ENCODE results near the gene ASPG. TPM values are rescaled to one million over a fixed set of nuclear protein-coding genes. Genes with fewer than 3 reads are reported as not detected.
A peak's percentile ranks its signal among the peaks of the same experiment; 100 is the strongest.

The ASPG gene
- polyA plus RNA-seq, 1 donor: 11.7 TPM

GRCh38 chr14:104073764-104074163, 11.7 kb upstream of the ASPG start:
- H3K4me3 ChIP-seq (ENCODE audit: low read length): no peak overlapping the region
- DNase-seq: no peak
- WGBS (ENCODE audit: insufficient coverage, low lambda C conversion rate): no CpG with 5 or more reads among the region's 4 CpGs
- no peaks in the 10 kb centered on the region for H3K27me3 ChIP-seq (ENCODE audit: control insufficient read depth, insufficient read depth, low read length)
- no peaks in the 10 kb centered on the region for H3K4me1 ChIP-seq (ENCODE audit: control insufficient read depth, insufficient read depth, low read length)
- no peaks in the 10 kb centered on the region for H3K36me3 ChIP-seq (ENCODE audit: control insufficient read depth, insufficient read depth, low read length)
- no peaks in the 10 kb centered on the region for H3K9me3 ChIP-seq (ENCODE audit: control insufficient read depth, low read depth, low read length)
- H3K27ac ChIP-seq (ENCODE audit: low read length): no peak overlapping the region

DNA sequence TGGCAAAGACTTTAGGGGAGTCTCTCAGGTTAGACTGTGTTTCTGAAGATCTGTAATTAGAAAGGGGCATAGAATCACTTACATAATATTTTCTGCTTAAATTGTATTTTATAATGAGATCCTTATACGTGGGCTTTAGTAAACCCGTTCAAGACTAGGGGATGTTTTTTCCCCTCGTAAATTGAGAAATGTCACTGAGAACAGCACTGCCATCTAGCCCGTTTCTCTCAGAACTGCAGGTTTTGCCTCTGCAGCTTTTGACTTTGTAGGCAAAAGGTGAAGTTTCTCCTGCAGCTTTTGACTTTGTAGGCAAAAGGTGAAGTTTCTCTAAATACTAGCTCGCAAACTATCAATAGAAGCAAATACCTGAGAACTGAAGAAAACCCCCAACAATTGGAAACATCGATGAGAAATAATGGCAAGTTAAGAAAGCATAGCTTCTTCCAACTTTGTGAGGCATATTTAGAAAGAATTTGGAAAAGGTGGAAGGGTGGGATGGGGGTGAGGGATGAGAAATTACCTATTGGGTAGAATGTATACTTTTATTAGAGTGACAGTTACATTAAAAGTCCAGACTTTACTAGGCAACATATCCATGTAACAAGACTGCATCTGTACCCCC, 9.9 kb upstream of the ASPG start:
- 57% methylated on average over 1 of the region's 6 CpGs for WGBS (ENCODE audit: insufficient coverage, low lambda C conversion rate)
- H3K27ac ChIP-seq (ENCODE audit: low read length): no peak overlapping the region
- no peaks in the 10 kb centered on the region for H3K27me3 ChIP-seq (ENCODE audit: control insufficient read depth, insufficient read depth, low read length)
- H3K36me3 ChIP-seq (ENCODE audit: control insufficient read depth, insufficient read depth, low read length): no peaks in the 10 kb centered on the region
- H3K4me3 ChIP-seq (ENCODE audit: low read length): no peak overlapping the region
- DNase-seq: no peak
- H3K9me3 ChIP-seq (ENCODE audit: control insufficient read depth, low read depth, low read length): no peaks in the 10 kb centered on the region
- no peaks in the 10 kb centered on the region for H3K4me1 ChIP-seq (ENCODE audit: control insufficient read depth, insufficient read depth, low read length)

- Histone ChIP-seq H3K4me3 (ENCODE audit: low read length) (no peak overlapping the region), H3K27me3 (ENCODE audit: control insufficient read depth, insufficient read depth, low read length) (no peaks in the 10 kb centered on the region), H3K9me3 (ENCODE audit: control insufficient read depth, low read depth, low read length) (no peaks in the 10 kb centered on the region), H3K4me1 (ENCODE audit: control insufficient read depth, insufficient read depth, low read length) (peaks cover 5% of the 10 kb centered on the region), H3K27ac (ENCODE audit: low read length) (no peak overlapping the region), H3K36me3 (ENCODE audit: control insufficient read depth, insufficient read depth, low read length) (no peaks in the 10 kb centered on the region)
- no CpG with 5 or more reads among the region's 5 CpGs for WGBS (ENCODE audit: insufficient coverage, low lambda C conversion rate)
- DNase-seq: no peak
Observed at GRCh38 chr14:104076743-104077142, 8.8 kb upstream of the ASPG start.

DNA sequence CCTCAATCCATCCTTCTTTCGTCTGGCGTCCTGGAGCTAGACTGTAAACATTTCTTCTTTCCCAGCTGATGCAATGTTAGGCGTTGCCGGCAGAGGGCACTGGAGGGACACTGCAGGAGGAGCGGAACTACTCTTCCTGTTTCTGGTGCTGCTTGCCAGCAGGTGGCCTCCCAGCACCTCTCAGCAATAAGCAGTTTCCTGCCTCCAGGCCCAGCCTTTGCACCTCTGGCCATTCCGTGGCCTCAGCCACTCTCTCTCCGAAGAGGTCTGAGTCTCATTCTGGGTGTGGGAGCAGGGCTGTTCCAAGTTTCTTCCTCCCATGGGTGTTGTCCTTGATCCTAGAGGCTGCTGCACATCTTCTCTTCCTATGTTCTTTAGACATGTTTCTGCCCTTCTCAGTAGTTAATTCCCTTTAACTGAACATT, 7.5 kb upstream of the ASPG start:
- no peak overlapping the region for H3K27ac ChIP-seq (ENCODE audit: low read length)
- H3K27me3 ChIP-seq (ENCODE audit: control insufficient read depth, insufficient read depth, low read length): no peaks in the 10 kb centered on the region
- H3K4me3 ChIP-seq (ENCODE audit: low read length): no peak overlapping the region
- no peaks in the 10 kb centered on the region for H3K36me3 ChIP-seq (ENCODE audit: control insufficient read depth, insufficient read depth, low read length)
- WGBS (ENCODE audit: insufficient coverage, low lambda C conversion rate): no CpG with 5 or more reads among the region's 7 CpGs
- H3K9me3 ChIP-seq (ENCODE audit: control insufficient read depth, low read depth, low read length): no peaks in the 10 kb centered on the region
- peaks cover 13% of the 10 kb centered on the region for H3K4me1 ChIP-seq (ENCODE audit: control insufficient read depth, insufficient read depth, low read length)
- DNase-seq: peak; percentile 85 to 89

DNA sequence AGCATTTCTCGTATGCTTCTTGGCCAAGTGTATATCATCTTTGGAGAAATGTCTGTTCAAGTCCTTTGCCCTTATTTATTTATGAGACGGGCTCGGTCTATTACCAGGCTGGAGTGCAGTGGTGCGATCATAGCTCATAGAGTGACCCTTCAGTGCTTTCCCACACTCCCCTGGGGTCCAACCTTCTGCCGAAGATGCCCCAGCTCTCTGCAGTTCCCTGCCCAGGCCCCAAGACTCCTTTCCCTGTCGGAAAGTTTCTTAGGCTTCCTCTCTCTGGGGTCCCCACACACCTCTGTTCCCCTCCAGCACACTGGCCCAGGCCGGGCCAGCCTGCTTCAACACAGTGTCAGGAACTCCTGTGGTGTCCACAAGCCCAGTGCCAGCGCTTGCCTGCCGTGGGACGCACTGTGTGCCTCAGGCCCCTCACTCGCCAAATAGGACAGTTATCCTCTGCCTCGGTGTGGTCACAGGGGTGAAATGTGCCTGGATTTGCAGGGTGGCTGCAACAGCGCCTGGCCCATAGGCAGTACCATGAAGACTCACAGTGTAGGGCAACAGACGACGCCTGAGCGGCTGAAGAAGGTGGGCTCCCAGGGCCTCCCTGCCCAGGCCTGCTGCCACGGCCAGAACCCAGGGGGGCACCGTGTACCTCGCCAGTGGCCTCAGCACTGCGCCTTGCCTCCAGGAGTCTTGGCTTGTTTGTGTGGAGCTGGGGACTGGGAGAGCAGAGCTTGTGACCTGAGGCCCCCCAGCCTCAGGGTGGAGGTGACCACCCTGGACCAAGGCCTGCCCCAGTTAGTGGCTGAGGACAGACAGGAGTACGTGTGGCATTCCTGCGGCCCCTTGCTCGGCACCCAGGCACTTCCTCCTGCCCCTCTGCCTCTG, 4.9 kb upstream of the ASPG start:
- 100% methylated on average over 1 of the region's 23 CpGs for WGBS (ENCODE audit: insufficient coverage, low lambda C conversion rate)
- H3K36me3 ChIP-seq (ENCODE audit: control insufficient read depth, insufficient read depth, low read length): no peaks in the 10 kb centered on the region
- peaks cover 4% of the 10 kb centered on the region for H3K9me3 ChIP-seq (ENCODE audit: control insufficient read depth, low read depth, low read length)
- peaks cover 14% of the 10 kb centered on the region for H3K27me3 ChIP-seq (ENCODE audit: control insufficient read depth, insufficient read depth, low read length)
- H3K27ac ChIP-seq (ENCODE audit: low read length): no peak overlapping the region
- peaks cover 23% of the 10 kb centered on the region for H3K4me1 ChIP-seq (ENCODE audit: control insufficient read depth, insufficient read depth, low read length)
- H3K4me3 ChIP-seq (ENCODE audit: low read length): no peak overlapping the region
- no peak for DNase-seq

- Histone ChIP-seq H3K4me1 (ENCODE audit: control insufficient read depth, insufficient read depth, low read length) (peaks cover 23% of the 10 kb centered on the region), H3K27ac (ENCODE audit: low read length) (no peak overlapping the region), H3K9me3 (ENCODE audit: control insufficient read depth, low read depth, low read length) (peaks cover 4% of the 10 kb centered on the region), H3K27me3 (ENCODE audit: control insufficient read depth, insufficient read depth, low read length) (peaks cover 20% of the 10 kb centered on the region), H3K36me3 (ENCODE audit: control insufficient read depth, insufficient read depth, low read length) (no peaks in the 10 kb centered on the region), H3K4me3 (ENCODE audit: low read length) (no peak overlapping the region)
- no CpG with 5 or more reads among the region's 17 CpGs for WGBS (ENCODE audit: insufficient coverage, low lambda C conversion rate)
- peak in 1 of 2 donors; percentile 71 for DNase-seq
Observed at GRCh38 chr14:104081261-104081835, 4.2 kb upstream of the ASPG start.

GRCh38 chr14:104081951-104082464, 3.5 kb upstream of the ASPG start:
- Histone ChIP-seq H3K27me3 (ENCODE audit: control insufficient read depth, insufficient read depth, low read length) (peaks cover 22% of the 10 kb centered on the region), H3K9me3 (ENCODE audit: control insufficient read depth, low read depth, low read length) (peaks cover 4% of the 10 kb centered on the region), H3K4me3 (ENCODE audit: low read length) (no peak overlapping the region), H3K36me3 (ENCODE audit: control insufficient read depth, insufficient read depth, low read length) (no peaks in the 10 kb centered on the region), H3K27ac (ENCODE audit: low read length) (no peak overlapping the region), H3K4me1 (ENCODE audit: control insufficient read depth, insufficient read depth, low read length) (peaks cover 25% of the 10 kb centered on the region)
- no peak for DNase-seq
- WGBS (ENCODE audit: insufficient coverage, low lambda C conversion rate): no CpG with 5 or more reads among the region's 15 CpGs

GRCh38 chr14:104082807-104083206, 2.7 kb upstream of the ASPG start:
- no peaks in the 10 kb centered on the region for H3K36me3 ChIP-seq (ENCODE audit: control insufficient read depth, insufficient read depth, low read length)
- WGBS (ENCODE audit: insufficient coverage, low lambda C conversion rate): no CpG with 5 or more reads among the region's 12 CpGs
- H3K9me3 ChIP-seq (ENCODE audit: control insufficient read depth, low read depth, low read length): peaks cover 4% of the 10 kb centered on the region
- peaks cover 33% of the 10 kb centered on the region for H3K4me1 ChIP-seq (ENCODE audit: control insufficient read depth, insufficient read depth, low read length)
- no peak overlapping the region for H3K4me3 ChIP-seq (ENCODE audit: low read length)
- peaks cover 22% of the 10 kb centered on the region for H3K27me3 ChIP-seq (ENCODE audit: control insufficient read depth, insufficient read depth, low read length)
- DNase-seq: no peak
- no peak overlapping the region for H3K27ac ChIP-seq (ENCODE audit: low read length)

DNA sequence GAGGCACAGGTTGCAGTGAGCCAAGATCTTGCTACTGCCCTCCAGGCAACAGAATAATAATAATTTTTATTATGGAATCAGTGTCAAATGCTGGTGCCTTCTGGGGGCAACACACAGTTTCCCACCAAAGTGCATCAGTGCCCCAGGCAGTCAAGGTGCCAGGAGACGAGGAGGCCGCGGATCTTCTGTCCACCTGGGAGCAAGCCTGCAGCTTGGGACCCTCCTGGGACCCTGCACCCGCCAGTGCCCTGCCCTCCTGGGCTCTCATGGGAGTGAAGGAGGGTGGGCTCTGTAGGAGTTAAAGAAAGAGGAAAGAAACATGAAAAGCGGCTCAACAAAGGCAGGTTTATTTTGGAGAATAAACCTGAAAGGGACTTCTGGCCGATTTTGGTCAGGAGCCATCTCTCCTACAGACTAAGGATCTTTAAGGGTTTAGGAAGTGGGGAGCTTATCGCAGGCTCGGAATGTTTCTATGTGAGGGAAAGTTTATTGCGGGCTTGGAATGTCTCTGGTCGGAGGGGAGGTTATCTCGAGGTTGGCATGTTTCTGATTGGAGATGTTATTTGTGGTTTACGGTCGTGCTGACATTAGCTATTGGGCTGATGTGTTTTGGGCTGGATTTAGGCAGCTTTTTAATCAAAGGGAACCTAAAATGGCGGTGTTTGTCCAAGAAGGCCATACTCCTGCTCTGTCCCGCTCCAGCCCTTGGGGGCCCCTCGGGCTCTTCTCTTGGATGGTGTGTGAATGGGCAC, 1.1 kb upstream of the ASPG start:
- no CpG with 5 or more reads among the region's 16 CpGs for WGBS (ENCODE audit: insufficient coverage, low lambda C conversion rate)
- Histone ChIP-seq H3K4me1 (ENCODE audit: control insufficient read depth, insufficient read depth, low read length) (peaks cover 38% of the 10 kb centered on the region), H3K36me3 (ENCODE audit: control insufficient read depth, insufficient read depth, low read length) (no peaks in the 10 kb centered on the region), H3K27ac (ENCODE audit: low read length) (no peak overlapping the region), H3K27me3 (ENCODE audit: control insufficient read depth, insufficient read depth, low read length) (peaks cover 22% of the 10 kb centered on the region), H3K9me3 (ENCODE audit: control insufficient read depth, low read depth, low read length) (peaks cover 4% of the 10 kb centered on the region), H3K4me3 (ENCODE audit: low read length) (no peak overlapping the region)
- no peak for DNase-seq

DNA sequence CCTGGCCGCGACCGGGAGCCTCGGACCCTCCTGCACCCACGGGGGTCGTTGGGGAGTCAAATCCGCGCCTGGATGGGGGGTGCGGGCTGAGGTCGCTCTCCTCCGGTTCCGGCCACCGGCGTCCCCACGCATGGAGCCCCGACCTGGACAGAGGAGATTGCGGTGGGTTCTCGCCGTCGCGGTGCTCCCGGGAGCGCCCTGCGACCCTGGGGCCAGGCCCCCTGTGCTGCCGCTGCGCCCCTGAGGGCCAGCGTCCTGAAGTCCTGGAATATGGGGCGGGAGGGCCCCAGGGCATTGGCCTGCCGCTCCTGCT, 345 bp downstream of the ASPG start:
- Histone ChIP-seq H3K4me3 (ENCODE audit: low read length) (no peak overlapping the region), H3K9me3 (ENCODE audit: control insufficient read depth, low read depth, low read length) (peaks cover 6% of the 10 kb centered on the region), H3K36me3 (ENCODE audit: control insufficient read depth, insufficient read depth, low read length) (no peaks in the 10 kb centered on the region), H3K27ac (ENCODE audit: low read length) (no peak overlapping the region), H3K4me1 (ENCODE audit: control insufficient read depth, insufficient read depth, low read length) (peaks cover 38% of the 10 kb centered on the region), H3K27me3 (ENCODE audit: control insufficient read depth, insufficient read depth, low read length) (peaks cover 22% of the 10 kb centered on the region)
- DNase-seq: no peak
- WGBS (ENCODE audit: insufficient coverage, low lambda C conversion rate): no CpG with 5 or more reads among the region's 29 CpGs

Measured in large intestine (tissue), 3 donors.